ENCODE results near the gene CHD6.

DNA sequence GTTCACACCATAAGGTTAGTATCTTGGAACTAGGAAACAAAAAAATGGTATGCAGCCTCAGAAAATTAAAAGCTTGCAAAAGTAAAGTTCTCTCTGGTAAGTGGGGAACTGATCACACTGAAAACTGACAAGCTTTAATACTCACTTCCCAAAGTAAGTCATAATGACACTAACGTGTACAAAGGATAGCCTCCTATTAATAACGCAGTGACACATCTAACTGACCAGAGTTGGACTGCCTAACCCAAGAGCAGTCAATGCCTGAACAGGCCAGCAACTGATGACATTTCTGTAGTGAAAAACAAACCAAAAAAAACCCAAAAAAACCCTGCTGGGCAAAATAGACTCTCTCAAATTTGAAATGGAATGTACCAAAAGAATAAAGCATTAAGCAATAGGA lies 30.7 kb downstream of the CHD6 start:
- TF ChIP-seq, protein P1, sequence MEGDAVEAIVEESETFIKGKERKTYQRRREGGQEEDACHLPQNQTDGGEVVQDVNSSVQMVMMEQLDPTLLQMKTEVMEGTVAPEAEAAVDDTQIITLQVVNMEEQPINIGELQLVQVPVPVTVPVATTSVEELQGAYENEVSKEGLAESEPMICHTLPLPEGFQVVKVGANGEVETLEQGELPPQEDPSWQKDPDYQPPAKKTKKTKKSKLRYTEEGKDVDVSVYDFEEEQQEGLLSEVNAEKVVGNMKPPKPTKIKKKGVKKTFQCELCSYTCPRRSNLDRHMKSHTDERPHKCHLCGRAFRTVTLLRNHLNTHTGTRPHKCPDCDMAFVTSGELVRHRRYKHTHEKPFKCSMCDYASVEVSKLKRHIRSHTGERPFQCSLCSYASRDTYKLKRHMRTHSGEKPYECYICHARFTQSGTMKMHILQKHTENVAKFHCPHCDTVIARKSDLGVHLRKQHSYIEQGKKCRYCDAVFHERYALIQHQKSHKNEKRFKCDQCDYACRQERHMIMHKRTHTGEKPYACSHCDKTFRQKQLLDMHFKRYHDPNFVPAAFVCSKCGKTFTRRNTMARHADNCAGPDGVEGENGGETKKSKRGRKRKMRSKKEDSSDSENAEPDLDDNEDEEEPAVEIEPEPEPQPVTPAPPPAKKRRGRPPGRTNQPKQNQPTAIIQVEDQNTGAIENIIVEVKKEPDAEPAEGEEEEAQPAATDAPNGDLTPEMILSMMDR (IDR thresholded peaks at IDR 0.05), result no peak
- TF ChIP-seq POLR2A (IDR thresholded peaks at IDR 0.05), result no peak

Measured in uterus (tissue), 2 donors.